Spinal cord (tissue), 10 donors: ENCODE measurements around the gene SCG5. TPM values are rescaled to one million over a fixed set of nuclear protein-coding genes. Genes with fewer than 3 reads are reported as not detected.
A peak's percentile ranks its signal among the peaks of the same experiment; 100 is the strongest.

Source experiments
- DNase-seq, 6 donors: peaks; one replicate each; pipeline versions ENCODE4 v3.0.0 to v3.0.0-alpha.2; 2013 to 2015; ENCODE audit warnings: low spot score in 6 of 6, low read depth in 4 of 6
- H3K27ac ChIP-seq: one replicate; pipeline ENCODE4 v1.5.1; 2013; ENCODE audit warnings: low read depth, low read length, control low read depth
- H3K27me3 ChIP-seq: one replicate; pipeline ENCODE4 v1.6.1; 2013; ENCODE audit warnings: low read length; ENCODE audit not compliant: control insufficient read depth, insufficient read depth
- H3K36me3 ChIP-seq: one replicate; pipeline ENCODE4 v1.6.1; 2013; ENCODE audit warnings: low read length; ENCODE audit not compliant: control insufficient read depth, insufficient read depth
- H3K4me1 ChIP-seq: one replicate; pipeline ENCODE4 v1.6.1; 2013; ENCODE audit warnings: low read length; ENCODE audit not compliant: control insufficient read depth, insufficient read depth
- H3K4me3 ChIP-seq: one replicate; pipeline ENCODE4 v1.5.1; 2013; ENCODE audit warnings: low read depth, low read length, control low read depth
- H3K9me3 ChIP-seq: one replicate; pipeline ENCODE4 v1.6.1; 2013; ENCODE audit warnings: low read length; ENCODE audit not compliant: control insufficient read depth, insufficient read depth
- WGBS: methylation state at CpG from one replicate; pipeline ENCODE4 v1.1.5; 2013; ENCODE audit warnings: missing lambda C conversion rate; ENCODE audit not compliant: insufficient coverage; 5-methylcytosine and 5-hydroxymethylcytosine counted together
- polyA plus RNA-seq, 2 donors: library from polyadenylated mRNA; unstranded; fragments of 120-200 nt; gene quantifications; one replicate each; pipeline ENCODE4 v1.2.1, GENCODE V29; 2013; ENCODE audit not compliant: insufficient read length in 2 of 2
- total RNA-seq, 2 donors: library from RNA; depleted of rRNA in 1 of 2; stranded (reverse); fragments of 120-200 nt in 1 of 2; fragments of >200 nt in 1 of 2; gene quantifications; one replicate each; pipeline versions ENCODE4 v1.2.3 to v1.2.4, GENCODE V29; 2013 to 2014
- donor health status: healthy.

SCG5 gene
- total and polyA plus RNA-seq, 4 donors = 115 to 291 (median 232) TPM

GRCh38 chr15:32700501-32701150, 59.1 kb downstream of the SCG5 start:
- H3K9me3 ChIP-seq = no peaks in the 10 kb centered on the region
- H3K4me1 ChIP-seq = no peaks in the 10 kb centered on the region
- 78% methylated on average over 7 of the region's 14 CpGs for WGBS
- no peaks in the 10 kb centered on the region for H3K27me3 ChIP-seq
- no peak overlapping the region for H3K27ac ChIP-seq
- H3K36me3 ChIP-seq = no peaks in the 10 kb centered on the region
- no peak overlapping the region for H3K4me3 ChIP-seq
- no peak for DNase-seq

- no CpG with 5 or more reads among the region's 3 CpGs for WGBS
- Histone ChIP-seq H3K9me3 (no peaks in the 10 kb centered on the region), H3K4me1 (no peaks in the 10 kb centered on the region), H3K27ac (no peak overlapping the region), H3K36me3 (no peaks in the 10 kb centered on the region), H3K4me3 (no peak overlapping the region), H3K27me3 (no peaks in the 10 kb centered on the region)
- no peak for DNase-seq
These were observed 60.4 kb downstream of the SCG5 start for GRCh38 chr15:32701863-32702262.

GRCh38 chr15:32704395-32704981, 63.0 kb downstream of the SCG5 start:
- H3K4me3 ChIP-seq = no peak overlapping the region
- no peaks in the 10 kb centered on the region for H3K4me1 ChIP-seq
- WGBS = no CpG with 5 or more reads among the region's 8 CpGs
- H3K36me3 ChIP-seq = no peaks in the 10 kb centered on the region
- H3K9me3 ChIP-seq = no peaks in the 10 kb centered on the region
- DNase-seq = peak in 1 of 6 donors; percentile 23
- no peaks in the 10 kb centered on the region for H3K27me3 ChIP-seq
- H3K27ac ChIP-seq = no peak overlapping the region

- Histone ChIP-seq H3K27ac (no peak overlapping the region), H3K27me3 (no peaks in the 10 kb centered on the region), H3K36me3 (no peaks in the 10 kb centered on the region), H3K9me3 (no peaks in the 10 kb centered on the region), H3K4me1 (no peaks in the 10 kb centered on the region), H3K4me3 (no peak overlapping the region)
- peak in 1 of 6 donors; percentile 39 for DNase-seq
- no CpG with 5 or more reads among the region's 2 CpGs for WGBS
These were observed 63.9 kb downstream of the SCG5 start for GRCh38 chr15:32705446-32705845.

GRCh38 chr15:32706704-32707103, 65.2 kb downstream of the SCG5 start:
- no peaks in the 10 kb centered on the region for H3K36me3 ChIP-seq
- H3K27me3 ChIP-seq = no peaks in the 10 kb centered on the region
- no peaks in the 10 kb centered on the region for H3K9me3 ChIP-seq
- no peak overlapping the region for H3K4me3 ChIP-seq
- no peak for DNase-seq
- H3K27ac ChIP-seq = no peak overlapping the region
- WGBS = 75% methylated on average over 3 of the region's 3 CpGs
- H3K4me1 ChIP-seq = no peaks in the 10 kb centered on the region

- WGBS = 100% methylated on average over 1 of the region's 6 CpGs
- H3K27ac ChIP-seq = no peak overlapping the region
- no peak overlapping the region for H3K4me3 ChIP-seq
These were observed 65.9 kb downstream of the SCG5 start for GRCh38 chr15:32707436-32707835.

GRCh38 chr15:32709295-32710033, 68.0 kb downstream of the SCG5 start:
- H3K36me3 ChIP-seq = no peaks in the 10 kb centered on the region
- DNase-seq = no peak

More at GRCh38 chr15:32707436-32707835, 65.9 kb downstream of the SCG5 start:
- no peak for DNase-seq
- no peaks in the 10 kb centered on the region for H3K9me3 ChIP-seq
- H3K36me3 ChIP-seq = no peaks in the 10 kb centered on the region
- H3K4me1 ChIP-seq = no peaks in the 10 kb centered on the region
- H3K27me3 ChIP-seq = no peaks in the 10 kb centered on the region

GRCh38 chr15:32715276-32715675, 73.8 kb downstream of the SCG5 start:
- no peak for DNase-seq
- no peaks in the 10 kb centered on the region for H3K9me3 ChIP-seq
- H3K4me3 ChIP-seq = no peak overlapping the region
- no peaks in the 10 kb centered on the region for H3K36me3 ChIP-seq
- no CpG with 5 or more reads among the region's 4 CpGs for WGBS
- no peak overlapping the region for H3K27ac ChIP-seq
- peaks cover 58% of the 10 kb centered on the region for H3K27me3 ChIP-seq
- H3K4me1 ChIP-seq = peaks cover 21% of the 10 kb centered on the region

More at GRCh38 chr15:32709295-32710033, 68.0 kb downstream of the SCG5 start:
- WGBS = 84% methylated on average over 3 of the region's 9 CpGs
- H3K27me3 ChIP-seq = peaks cover 3% of the 10 kb centered on the region
- no peak overlapping the region for H3K4me3 ChIP-seq
- no peaks in the 10 kb centered on the region for H3K4me1 ChIP-seq
- no peaks in the 10 kb centered on the region for H3K9me3 ChIP-seq
- H3K27ac ChIP-seq = no peak overlapping the region

- no peak overlapping the region for H3K4me3 ChIP-seq
These were observed 74.9 kb downstream of the SCG5 start for GRCh38 chr15:32716216-32716914.

More at GRCh38 chr15:32716216-32716914, 74.9 kb downstream of the SCG5 start:
- Histone ChIP-seq H3K4me1 (peaks cover 21% of the 10 kb centered on the region), H3K9me3 (no peaks in the 10 kb centered on the region), H3K27me3 (peaks cover 62% of the 10 kb centered on the region), H3K27ac (no peak overlapping the region), H3K36me3 (no peaks in the 10 kb centered on the region)
- WGBS = 21% methylated on average over 3 of the region's 13 CpGs
- peak in 1 of 6 donors; percentile 30 for DNase-seq
